GM12892 (cell line): ENCODE data around the gene FRS3.

ENCODE experiments used
- POLR2AphosphoS5 ChIP-seq: IDR thresholded peaks from 2 replicates; pipeline ENCODE4 v1.6.1; 2011; ENCODE audit warnings: low read depth, low read length, control low read depth
- TAF1 ChIP-seq: IDR thresholded peaks from 2 replicates; pipeline ENCODE4 v1.6.1; 2011; ENCODE audit warnings: low read depth, mild to moderate bottlenecking, control low read depth, low read length, borderline replicate concordance

DNA sequence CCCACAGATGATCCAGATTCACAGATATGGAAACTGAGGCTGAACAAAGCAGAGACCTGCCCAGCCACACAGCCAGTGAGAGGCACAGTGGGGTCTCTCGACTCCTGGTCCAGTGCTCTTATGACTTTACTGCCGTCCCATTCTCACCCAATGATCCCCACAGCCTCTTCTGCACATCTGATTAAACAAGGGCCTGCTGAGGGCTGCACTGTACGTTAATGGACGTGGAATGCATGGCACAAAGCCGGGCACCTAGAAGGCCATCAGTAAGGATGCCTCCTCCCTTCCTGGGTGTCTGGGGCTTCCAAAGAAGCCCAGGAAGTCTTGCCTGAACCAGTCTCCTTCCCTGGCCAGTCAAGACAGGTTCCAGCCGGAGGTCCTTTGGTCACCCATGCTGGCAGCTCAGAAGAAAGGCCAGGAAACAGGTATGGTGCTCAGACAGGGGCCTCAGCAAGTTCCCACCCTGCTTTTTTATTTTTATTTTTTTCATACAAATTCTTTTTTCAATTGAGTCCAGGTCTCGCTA is 48.1 kb downstream of the FRS3 start:
- no peak for TF ChIP-seq TAF1
- no peak for TF ChIP-seq POLR2AphosphoS5
